ENCODE measurements around the gene RPS6KA4.

DNA sequence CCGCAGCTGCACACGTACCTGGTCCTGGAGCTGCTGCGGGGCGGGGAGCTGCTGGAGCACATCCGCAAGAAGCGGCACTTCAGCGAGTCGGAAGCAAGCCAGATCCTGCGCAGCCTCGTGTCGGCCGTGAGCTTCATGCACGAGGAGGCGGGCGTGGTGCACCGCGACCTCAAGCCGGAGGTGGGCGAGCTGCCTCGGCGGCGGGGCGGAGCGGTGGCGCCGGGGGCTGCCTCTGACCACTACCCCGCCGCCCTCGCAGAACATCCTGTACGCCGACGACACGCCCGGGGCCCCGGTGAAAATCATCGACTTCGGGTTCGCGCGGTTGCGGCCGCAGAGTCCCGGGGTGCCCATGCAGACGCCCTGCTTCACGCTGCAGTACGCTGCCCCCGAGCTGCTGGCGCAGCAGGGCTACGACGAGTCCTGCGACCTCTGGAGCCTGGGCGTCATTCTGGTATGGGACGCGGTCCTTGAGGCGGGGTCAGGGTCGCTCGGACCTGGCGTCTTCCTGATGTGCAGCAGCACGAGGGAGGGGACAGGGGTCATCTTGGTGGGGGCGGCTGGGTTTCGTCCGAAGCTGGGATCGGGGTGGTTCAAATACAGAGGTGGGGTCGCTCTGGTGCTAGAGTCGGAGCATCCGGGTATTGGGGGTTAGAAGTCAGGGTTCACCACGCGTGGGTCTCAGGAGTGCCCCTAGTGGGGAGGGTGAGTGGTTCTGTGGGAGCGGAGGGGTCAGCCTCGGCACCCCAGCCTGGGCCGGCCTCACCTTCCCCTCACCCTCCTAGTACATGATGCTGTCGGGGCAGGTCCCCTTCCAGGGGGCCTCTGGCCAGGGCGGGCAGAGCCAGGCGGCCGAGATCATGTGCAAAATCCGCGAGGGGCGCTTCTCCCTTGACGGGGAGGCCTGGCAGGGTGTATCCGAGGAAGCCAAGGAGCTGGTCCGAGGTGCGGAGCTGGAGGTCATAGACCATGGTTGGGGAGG, 10.8 kb downstream of the RPS6KA4 start:
- TF ChIP-seq, protein P1, sequence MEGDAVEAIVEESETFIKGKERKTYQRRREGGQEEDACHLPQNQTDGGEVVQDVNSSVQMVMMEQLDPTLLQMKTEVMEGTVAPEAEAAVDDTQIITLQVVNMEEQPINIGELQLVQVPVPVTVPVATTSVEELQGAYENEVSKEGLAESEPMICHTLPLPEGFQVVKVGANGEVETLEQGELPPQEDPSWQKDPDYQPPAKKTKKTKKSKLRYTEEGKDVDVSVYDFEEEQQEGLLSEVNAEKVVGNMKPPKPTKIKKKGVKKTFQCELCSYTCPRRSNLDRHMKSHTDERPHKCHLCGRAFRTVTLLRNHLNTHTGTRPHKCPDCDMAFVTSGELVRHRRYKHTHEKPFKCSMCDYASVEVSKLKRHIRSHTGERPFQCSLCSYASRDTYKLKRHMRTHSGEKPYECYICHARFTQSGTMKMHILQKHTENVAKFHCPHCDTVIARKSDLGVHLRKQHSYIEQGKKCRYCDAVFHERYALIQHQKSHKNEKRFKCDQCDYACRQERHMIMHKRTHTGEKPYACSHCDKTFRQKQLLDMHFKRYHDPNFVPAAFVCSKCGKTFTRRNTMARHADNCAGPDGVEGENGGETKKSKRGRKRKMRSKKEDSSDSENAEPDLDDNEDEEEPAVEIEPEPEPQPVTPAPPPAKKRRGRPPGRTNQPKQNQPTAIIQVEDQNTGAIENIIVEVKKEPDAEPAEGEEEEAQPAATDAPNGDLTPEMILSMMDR (optimal IDR thresholded peaks at IDR 0.05 in 1 of 3, IDR thresholded peaks at IDR 0.05 in 1 of 3, conservative IDR thresholded peaks at IDR 0.05 in 1 of 3; ENCODE audit: extremely low read depth in 1 of 3, insufficient read depth in 2 of 3, low read length in 3 of 3) = peak in 2 of 3 experiments; percentile 4 to 9
- no peak for TF ChIP-seq EZH2 (IDR thresholded peaks at IDR 0.05; ENCODE audit: low read length)
